Nephron progenitor cell (in vitro differentiated cells): ENCODE measurements around the gene HIPK2.

Experiments
- DNase-seq: peaks from one replicate; pipeline ENCODE4 v3.0.0; 2021
- H3K27ac Mint-ChIP-seq: 2 replicates; pipeline ENCODE4 v1.8.0; 2021; ENCODE audit warnings: mild to moderate bottlenecking, moderate library complexity, mixed read lengths
- H3K27me3 Mint-ChIP-seq: 2 replicates; pipeline ENCODE4 v1.8.0; 2021; ENCODE audit warnings: mild to moderate bottlenecking, low read depth, mixed read lengths; ENCODE audit not compliant: poor library complexity
- H3K36me3 Mint-ChIP-seq: 2 replicates; pipeline ENCODE4 v1.8.0; 2021; ENCODE audit warnings: low read depth, mixed read lengths
- H3K4me1 Mint-ChIP-seq: 2 replicates; pipeline ENCODE4 v1.8.0; 2021; ENCODE audit warnings: mixed read lengths
- H3K4me3 Mint-ChIP-seq: 2 replicates; pipeline ENCODE4 v1.8.0; 2021; ENCODE audit warnings: mild to moderate bottlenecking, moderate library complexity, mixed read lengths
- H3K9me3 Mint-ChIP-seq: 2 replicates; pipeline ENCODE4 v1.8.0; 2021; ENCODE audit warnings: mild to moderate bottlenecking, moderate library complexity, mixed read lengths
- TF ChIP-seq, protein P1 (sequence below): fragments of 200-600 bp; sonication (generic); IDR thresholded peaks from 2 replicates; pipeline ENCODE4 v1.5.0; 2021; ENCODE audit warnings: antibody characterized with exemption

HIPK2 gene

DNA sequence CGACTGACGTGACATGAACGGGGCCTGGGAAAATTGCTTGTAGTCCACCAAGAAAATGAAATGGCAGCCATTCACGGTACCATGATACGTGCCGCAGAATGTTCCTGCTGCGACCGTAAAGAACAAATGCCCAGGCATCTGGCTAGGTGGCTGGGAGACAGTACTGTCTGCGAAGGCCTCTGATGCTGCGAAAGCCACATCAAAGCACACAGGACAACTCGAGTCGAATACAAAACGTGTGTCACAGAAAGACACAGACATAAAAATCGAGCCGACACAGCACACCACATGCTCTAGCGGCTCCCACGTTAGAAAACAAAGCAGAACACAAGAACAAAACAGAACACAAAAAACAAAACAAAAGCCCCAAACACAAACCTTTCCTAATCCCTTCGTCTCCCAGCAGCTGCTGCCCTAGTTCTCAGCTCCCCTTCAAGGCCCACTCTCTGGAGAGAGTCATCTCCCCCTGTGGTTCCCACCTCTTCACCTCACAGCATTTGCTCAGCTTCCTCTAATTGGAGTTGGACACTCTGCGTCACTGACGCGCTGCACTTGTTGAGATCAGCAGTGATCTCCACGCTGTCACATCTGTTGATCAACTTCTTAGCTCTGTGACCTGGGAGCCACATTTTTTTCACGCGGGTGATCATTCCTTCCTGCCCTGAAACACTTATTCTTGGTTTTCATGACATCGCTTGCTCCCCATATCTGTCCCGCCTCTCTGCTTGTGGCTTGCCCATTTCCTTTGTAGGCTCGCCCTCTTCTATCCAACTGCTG is 142.1 kb downstream of the HIPK2 start:
- no peaks in the 10 kb centered on the region for H3K27me3 Mint-ChIP-seq
- no peak overlapping the region for H3K4me3 Mint-ChIP-seq
- TF ChIP-seq, protein P1, sequence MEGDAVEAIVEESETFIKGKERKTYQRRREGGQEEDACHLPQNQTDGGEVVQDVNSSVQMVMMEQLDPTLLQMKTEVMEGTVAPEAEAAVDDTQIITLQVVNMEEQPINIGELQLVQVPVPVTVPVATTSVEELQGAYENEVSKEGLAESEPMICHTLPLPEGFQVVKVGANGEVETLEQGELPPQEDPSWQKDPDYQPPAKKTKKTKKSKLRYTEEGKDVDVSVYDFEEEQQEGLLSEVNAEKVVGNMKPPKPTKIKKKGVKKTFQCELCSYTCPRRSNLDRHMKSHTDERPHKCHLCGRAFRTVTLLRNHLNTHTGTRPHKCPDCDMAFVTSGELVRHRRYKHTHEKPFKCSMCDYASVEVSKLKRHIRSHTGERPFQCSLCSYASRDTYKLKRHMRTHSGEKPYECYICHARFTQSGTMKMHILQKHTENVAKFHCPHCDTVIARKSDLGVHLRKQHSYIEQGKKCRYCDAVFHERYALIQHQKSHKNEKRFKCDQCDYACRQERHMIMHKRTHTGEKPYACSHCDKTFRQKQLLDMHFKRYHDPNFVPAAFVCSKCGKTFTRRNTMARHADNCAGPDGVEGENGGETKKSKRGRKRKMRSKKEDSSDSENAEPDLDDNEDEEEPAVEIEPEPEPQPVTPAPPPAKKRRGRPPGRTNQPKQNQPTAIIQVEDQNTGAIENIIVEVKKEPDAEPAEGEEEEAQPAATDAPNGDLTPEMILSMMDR: no peak
- no peak for DNase-seq
- peak overlapping the region; percentile 91 for H3K27ac Mint-ChIP-seq
- peaks cover 24% of the 10 kb centered on the region for H3K4me1 Mint-ChIP-seq
- peaks cover 65% of the 10 kb centered on the region for H3K36me3 Mint-ChIP-seq
- H3K9me3 Mint-ChIP-seq: peaks cover 8% of the 10 kb centered on the region

DNA sequence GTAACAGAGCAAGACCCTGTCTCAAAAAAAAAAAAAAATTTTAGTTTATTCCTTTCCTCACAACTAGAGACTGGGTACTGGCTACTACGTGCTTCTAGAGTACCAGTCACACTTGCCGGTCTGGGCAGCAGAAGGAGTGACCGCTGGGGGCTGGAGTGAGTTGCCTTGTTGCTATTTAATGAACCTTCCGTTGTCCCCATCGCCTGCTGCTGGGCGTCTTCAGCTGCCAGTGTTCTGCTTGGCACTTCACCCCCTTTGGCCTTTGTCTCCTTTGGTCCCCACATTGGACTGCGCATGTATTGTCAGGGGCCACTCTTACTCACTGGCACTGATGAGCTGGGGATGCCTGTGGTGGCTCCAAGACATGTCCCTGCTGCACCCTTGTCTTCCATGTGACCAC is 143.7 kb downstream of the HIPK2 start:
- Mint-ChIP-seq H3K27me3 (no peaks in the 10 kb centered on the region), H3K9me3 (peaks cover 10% of the 10 kb centered on the region), H3K4me3 (no peak overlapping the region), H3K4me1 (peaks cover 24% of the 10 kb centered on the region), H3K27ac (peak overlapping the region; percentile 46), H3K36me3 (peaks cover 73% of the 10 kb centered on the region)
- TF ChIP-seq, protein P1: no peak
- no peak for DNase-seq

DNA sequence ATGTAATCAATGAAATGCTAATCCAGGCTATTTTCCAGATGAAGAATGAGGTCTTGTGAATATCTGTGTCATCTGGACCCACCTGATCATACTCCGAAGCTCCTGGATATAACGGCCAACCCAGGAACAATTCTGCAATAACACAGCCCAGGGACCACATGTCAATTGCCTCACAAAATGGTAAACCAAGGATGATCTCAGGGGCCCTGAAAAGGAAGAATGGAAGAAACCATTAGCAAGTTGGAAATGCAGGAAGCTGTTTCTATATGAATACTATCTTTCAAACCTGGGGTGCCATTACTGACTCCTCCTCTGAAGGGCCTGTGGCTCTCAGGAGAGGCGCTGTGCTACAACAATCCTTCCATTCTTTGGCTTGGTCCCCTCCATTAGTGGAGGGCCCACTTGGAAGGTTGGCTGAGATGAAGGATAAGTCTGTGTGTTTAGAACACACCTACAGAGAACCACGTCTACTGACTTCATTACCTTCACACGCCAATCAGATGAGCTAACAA is 146.2 kb downstream of the HIPK2 start:
- Mint-ChIP-seq H3K4me3 (no peak overlapping the region), H3K27ac (no peak overlapping the region), H3K4me1 (peaks cover 12% of the 10 kb centered on the region), H3K9me3 (peaks cover 3% of the 10 kb centered on the region), H3K36me3 (peaks cover 79% of the 10 kb centered on the region), H3K27me3 (no peaks in the 10 kb centered on the region)
- DNase-seq: no peak
- TF ChIP-seq, protein P1: no peak

DNA sequence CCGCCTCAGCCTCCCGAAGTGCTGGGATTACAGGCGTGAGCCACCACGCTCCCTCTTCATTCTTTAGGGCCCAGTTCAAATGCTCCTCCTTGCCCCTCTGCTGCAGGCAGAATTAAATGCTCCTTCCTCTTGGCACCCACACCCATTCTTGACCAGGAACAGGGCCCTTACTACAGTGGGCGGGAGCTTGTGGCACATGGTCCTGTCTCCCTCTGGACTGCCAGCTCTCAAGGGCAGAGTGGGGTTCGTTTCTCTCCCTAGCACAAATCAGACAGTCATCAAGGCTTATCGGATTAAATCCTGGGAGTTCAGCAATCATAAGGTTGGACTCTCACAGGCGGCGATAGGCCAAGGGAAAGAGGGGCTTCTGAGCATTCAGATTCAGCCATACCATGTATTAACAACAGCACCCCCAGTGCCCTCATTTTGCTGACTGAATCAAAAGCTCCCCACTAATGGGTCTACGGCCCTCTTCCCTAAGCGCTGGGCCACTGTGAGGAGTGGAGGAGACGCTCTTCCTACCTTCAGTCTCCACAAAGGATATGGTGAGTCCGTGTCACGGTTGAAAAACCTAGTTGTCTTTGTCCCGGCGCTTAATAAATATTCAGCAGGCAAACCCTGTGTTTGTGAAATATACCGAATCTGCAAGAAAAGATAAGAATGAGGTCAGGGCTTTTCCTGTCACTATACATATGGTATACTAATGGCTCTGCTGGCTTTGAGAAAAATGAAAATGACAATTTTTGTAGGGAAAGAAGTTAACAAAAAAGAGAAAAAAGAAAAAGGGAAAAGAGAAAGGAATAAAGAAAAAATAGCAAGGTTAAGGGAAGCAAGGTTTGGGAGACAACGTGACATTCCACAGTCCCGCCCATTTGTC is 146.9 kb downstream of the HIPK2 start:
- peaks cover 3% of the 10 kb centered on the region for H3K9me3 Mint-ChIP-seq
- no peak overlapping the region for H3K4me3 Mint-ChIP-seq
- TF ChIP-seq, protein P1: no peak
- no peaks in the 10 kb centered on the region for H3K27me3 Mint-ChIP-seq
- peaks cover 8% of the 10 kb centered on the region for H3K4me1 Mint-ChIP-seq
- H3K27ac Mint-ChIP-seq: no peak overlapping the region
- H3K36me3 Mint-ChIP-seq: peaks cover 79% of the 10 kb centered on the region
- DNase-seq: no peak

DNA sequence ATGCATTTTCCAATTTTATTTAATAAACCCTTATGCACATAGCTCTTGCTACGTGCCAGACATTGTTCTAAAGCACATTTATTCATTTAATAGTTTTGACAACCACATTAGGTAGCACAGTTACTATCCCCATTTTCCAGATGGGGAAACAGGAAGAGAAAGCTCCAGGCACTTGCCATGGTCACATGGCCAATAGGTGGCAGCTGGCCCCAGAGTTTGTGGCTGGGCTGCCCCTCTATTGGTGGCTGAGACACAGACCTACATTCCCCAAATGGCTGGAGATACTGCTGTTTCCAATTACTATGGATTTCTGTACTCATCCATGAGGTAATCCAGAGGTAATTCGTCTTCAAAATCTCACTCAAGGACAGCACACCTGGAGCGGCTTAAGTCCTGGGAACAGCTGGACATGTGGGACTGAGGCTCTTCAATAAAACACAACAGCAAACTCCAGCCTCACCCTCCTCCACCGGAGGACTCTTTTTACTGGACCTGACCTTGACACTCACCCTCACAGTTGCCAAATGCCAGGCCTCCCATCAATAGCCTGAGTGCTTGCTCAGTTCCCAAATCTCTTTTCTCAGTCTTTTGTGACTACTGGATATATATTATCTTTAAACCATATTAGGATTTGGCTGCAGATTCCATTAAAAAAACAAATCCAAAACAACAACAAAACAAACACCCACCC is 148.3 kb downstream of the HIPK2 start:
- H3K27me3 Mint-ChIP-seq: no peaks in the 10 kb centered on the region
- H3K4me3 Mint-ChIP-seq: no peak overlapping the region
- H3K36me3 Mint-ChIP-seq: peaks cover 82% of the 10 kb centered on the region
- peak overlapping the region; percentile 48 for H3K27ac Mint-ChIP-seq
- peaks cover 11% of the 10 kb centered on the region for H3K4me1 Mint-ChIP-seq
- no peak for DNase-seq
- TF ChIP-seq, protein P1: no peak
- H3K9me3 Mint-ChIP-seq: peaks cover 3% of the 10 kb centered on the region
